ENCODE measurements around the gene LSM14A. TPM values are rescaled to one million over a fixed set of nuclear protein-coding genes. Genes with fewer than 3 reads are reported as not detected.

LSM14A gene
- total and polyA plus RNA-seq, 4 donors = 12.6 to 133 (median 48.0) TPM

DNA sequence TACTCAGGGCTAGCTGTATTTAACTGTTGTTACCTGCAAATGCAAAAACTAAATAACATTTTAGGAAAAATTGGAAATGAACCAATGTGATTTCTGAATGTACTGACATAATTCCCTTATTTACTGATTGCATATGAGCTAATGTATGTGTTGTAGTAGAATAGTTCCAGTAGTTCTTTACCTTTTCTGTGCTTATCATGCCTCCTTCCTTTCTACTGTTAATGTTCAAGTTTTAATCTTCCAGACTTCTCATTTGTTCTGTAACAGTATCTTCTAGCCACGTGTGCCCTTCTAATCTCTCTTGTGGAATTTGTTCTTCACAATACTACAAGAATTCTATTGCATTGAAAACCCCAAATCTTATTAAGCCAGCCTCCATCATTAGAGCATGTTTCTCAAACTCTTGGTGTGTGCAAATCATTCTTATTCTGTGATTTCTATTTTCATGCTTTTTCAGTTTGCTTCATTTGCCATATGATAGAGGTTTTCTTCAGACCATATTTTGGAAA is 17.7 kb downstream of the LSM14A start:
- Histone ChIP-seq H3K9me3 (ENCODE audit: control insufficient read depth in 4 of 4, low read length in 3 of 4) (no peaks in the 10 kb centered on the region), H3K27ac (ENCODE audit: low read depth in 1 of 2, low read length in 2 of 2) (no peak overlapping the region), H3K36me3 (ENCODE audit: control insufficient read depth in 4 of 4, insufficient read depth in 3 of 4, low read depth in 1 of 4, low read length in 3 of 4) (peaks cover 0 to 8% (median 5%) of the 10 kb centered on the region in 4 donors), H3K4me1 (ENCODE audit: control insufficient read depth in 4 of 4, insufficient read depth in 4 of 4, low read length in 3 of 4) (peaks cover 7 to 24% (median 13%) of the 10 kb centered on the region in 4 donors), H3K4me3 (ENCODE audit: low read depth in 1 of 3, low read length in 3 of 3) (no peak overlapping the region), H3K9ac (ENCODE audit: low read depth in 1 of 2, low read length in 2 of 2) (no peak overlapping the region), H3K27me3 (ENCODE audit: control insufficient read depth in 4 of 4, insufficient read depth in 4 of 4, low read length in 3 of 4) (no peaks in the 10 kb centered on the region)
- WGBS = 29% methylated on average over 1 of the region's 1 CpG
- TF ChIP-seq EGR1 (IDR thresholded peaks at IDR 0.05; ENCODE audit: low read depth in 2 of 2) = no peak
- no peak for TF ChIP-seq RAD21 (IDR thresholded peaks at IDR 0.05)
- TF ChIP-seq, protein P1, sequence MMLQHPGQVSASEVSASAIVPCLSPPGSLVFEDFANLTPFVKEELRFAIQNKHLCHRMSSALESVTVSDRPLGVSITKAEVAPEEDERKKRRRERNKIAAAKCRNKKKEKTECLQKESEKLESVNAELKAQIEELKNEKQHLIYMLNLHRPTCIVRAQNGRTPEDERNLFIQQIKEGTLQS (IDR thresholded peaks at IDR 0.05) = no peak
- no peak for TF ChIP-seq GABPA (IDR thresholded peaks at IDR 0.05 in 1 of 2, conservative IDR thresholded peaks at IDR 0.05 in 1 of 2)
- TF ChIP-seq, protein P2, sequence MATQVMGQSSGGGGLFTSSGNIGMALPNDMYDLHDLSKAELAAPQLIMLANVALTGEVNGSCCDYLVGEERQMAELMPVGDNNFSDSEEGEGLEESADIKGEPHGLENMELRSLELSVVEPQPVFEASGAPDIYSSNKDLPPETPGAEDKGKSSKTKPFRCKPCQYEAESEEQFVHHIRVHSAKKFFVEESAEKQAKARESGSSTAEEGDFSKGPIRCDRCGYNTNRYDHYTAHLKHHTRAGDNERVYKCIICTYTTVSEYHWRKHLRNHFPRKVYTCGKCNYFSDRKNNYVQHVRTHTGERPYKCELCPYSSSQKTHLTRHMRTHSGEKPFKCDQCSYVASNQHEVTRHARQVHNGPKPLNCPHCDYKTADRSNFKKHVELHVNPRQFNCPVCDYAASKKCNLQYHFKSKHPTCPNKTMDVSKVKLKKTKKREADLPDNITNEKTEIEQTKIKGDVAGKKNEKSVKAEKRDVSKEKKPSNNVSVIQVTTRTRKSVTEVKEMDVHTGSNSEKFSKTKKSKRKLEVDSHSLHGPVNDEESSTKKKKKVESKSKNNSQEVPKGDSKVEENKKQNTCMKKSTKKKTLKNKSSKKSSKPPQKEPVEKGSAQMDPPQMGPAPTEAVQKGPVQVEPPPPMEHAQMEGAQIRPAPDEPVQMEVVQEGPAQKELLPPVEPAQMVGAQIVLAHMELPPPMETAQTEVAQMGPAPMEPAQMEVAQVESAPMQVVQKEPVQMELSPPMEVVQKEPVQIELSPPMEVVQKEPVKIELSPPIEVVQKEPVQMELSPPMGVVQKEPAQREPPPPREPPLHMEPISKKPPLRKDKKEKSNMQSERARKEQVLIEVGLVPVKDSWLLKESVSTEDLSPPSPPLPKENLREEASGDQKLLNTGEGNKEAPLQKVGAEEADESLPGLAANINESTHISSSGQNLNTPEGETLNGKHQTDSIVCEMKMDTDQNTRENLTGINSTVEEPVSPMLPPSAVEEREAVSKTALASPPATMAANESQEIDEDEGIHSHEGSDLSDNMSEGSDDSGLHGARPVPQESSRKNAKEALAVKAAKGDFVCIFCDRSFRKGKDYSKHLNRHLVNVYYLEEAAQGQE (IDR thresholded peaks at IDR 0.05) = no peak
- TF ChIP-seq HNF4G (IDR thresholded peaks at IDR 0.05) = no peak
- no peak for TF ChIP-seq NR2F2 (IDR thresholded peaks at IDR 0.05)
- no peak for TF ChIP-seq SP1 (IDR thresholded peaks at IDR 0.05)
- no peak for TF ChIP-seq FOXA1 (IDR thresholded peaks at IDR 0.05)
- TF ChIP-seq, protein P3, sequence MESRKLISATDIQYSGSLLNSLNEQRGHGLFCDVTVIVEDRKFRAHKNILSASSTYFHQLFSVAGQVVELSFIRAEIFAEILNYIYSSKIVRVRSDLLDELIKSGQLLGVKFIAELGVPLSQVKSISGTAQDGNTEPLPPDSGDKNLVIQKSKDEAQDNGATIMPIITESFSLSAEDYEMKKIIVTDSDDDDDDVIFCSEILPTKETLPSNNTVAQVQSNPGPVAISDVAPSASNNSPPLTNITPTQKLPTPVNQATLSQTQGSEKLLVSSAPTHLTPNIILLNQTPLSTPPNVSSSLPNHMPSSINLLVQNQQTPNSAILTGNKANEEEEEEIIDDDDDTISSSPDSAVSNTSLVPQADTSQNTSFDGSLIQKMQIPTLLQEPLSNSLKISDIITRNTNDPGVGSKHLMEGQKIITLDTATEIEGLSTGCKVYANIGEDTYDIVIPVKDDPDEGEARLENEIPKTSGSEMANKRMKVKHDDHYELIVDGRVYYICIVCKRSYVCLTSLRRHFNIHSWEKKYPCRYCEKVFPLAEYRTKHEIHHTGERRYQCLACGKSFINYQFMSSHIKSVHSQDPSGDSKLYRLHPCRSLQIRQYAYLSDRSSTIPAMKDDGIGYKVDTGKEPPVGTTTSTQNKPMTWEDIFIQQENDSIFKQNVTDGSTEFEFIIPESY (IDR thresholded peaks at IDR 0.05) = no peak
- TF ChIP-seq YY1 (IDR thresholded peaks at IDR 0.05) = no peak
- no peak for TF ChIP-seq JUND (IDR thresholded peaks at IDR 0.05)
- no peak for TF ChIP-seq HNF4A (conservative IDR thresholded peaks at IDR 0.05)
- TF ChIP-seq, protein P4, sequence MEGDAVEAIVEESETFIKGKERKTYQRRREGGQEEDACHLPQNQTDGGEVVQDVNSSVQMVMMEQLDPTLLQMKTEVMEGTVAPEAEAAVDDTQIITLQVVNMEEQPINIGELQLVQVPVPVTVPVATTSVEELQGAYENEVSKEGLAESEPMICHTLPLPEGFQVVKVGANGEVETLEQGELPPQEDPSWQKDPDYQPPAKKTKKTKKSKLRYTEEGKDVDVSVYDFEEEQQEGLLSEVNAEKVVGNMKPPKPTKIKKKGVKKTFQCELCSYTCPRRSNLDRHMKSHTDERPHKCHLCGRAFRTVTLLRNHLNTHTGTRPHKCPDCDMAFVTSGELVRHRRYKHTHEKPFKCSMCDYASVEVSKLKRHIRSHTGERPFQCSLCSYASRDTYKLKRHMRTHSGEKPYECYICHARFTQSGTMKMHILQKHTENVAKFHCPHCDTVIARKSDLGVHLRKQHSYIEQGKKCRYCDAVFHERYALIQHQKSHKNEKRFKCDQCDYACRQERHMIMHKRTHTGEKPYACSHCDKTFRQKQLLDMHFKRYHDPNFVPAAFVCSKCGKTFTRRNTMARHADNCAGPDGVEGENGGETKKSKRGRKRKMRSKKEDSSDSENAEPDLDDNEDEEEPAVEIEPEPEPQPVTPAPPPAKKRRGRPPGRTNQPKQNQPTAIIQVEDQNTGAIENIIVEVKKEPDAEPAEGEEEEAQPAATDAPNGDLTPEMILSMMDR (IDR thresholded peaks at IDR 0.05; ENCODE audit: low read depth, low read length, missing input control) = no peak
- TF ChIP-seq, protein P5, sequence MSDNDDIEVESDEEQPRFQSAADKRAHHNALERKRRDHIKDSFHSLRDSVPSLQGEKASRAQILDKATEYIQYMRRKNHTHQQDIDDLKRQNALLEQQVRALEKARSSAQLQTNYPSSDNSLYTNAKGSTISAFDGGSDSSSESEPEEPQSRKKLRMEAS (IDR thresholded peaks at IDR 0.05) = no peak
- no peak for TF ChIP-seq FOXA2 (IDR thresholded peaks at IDR 0.05)
- no peak for TF ChIP-seq RXRA (IDR thresholded peaks at IDR 0.05)
- no peak for DNase-seq (ENCODE audit: low spot score)
